ENCODE results near the gene MYD88. TPM values are rescaled to one million over a fixed set of nuclear protein-coding genes. Genes with fewer than 3 reads are reported as not detected.
A peak's percentile ranks its signal among the peaks of the same experiment; 100 is the strongest.

The MYD88 gene
- total RNA-seq (10 to 100 TPM; 18.7 to 22.3 TPM), polyA plus RNA-seq (ENCODE audit: insufficient read depth, low read depth, low replicate concordance) (30.1 TPM)
- long read RNA-seq, donor 1, transcript MYD88-201 (5 exons, 2,850 nt), result major isoform, 15 of 40 reads
- long read RNA-seq, donor 1, partial matches to known transcripts, result 22 of 40 reads
- long read RNA-seq, donor 1, other reads (novel, unspliced or antisense), result 0 of 40 reads
- long read RNA-seq, donor 2, transcript MYD88-201 (5 exons, 2,850 nt), result major isoform, 7 of 8 reads
- long read RNA-seq, donor 2, partial matches to known transcripts, result 0 of 8 reads
- long read RNA-seq, donor 2, other reads (novel, unspliced or antisense), result 0 of 8 reads

DNA sequence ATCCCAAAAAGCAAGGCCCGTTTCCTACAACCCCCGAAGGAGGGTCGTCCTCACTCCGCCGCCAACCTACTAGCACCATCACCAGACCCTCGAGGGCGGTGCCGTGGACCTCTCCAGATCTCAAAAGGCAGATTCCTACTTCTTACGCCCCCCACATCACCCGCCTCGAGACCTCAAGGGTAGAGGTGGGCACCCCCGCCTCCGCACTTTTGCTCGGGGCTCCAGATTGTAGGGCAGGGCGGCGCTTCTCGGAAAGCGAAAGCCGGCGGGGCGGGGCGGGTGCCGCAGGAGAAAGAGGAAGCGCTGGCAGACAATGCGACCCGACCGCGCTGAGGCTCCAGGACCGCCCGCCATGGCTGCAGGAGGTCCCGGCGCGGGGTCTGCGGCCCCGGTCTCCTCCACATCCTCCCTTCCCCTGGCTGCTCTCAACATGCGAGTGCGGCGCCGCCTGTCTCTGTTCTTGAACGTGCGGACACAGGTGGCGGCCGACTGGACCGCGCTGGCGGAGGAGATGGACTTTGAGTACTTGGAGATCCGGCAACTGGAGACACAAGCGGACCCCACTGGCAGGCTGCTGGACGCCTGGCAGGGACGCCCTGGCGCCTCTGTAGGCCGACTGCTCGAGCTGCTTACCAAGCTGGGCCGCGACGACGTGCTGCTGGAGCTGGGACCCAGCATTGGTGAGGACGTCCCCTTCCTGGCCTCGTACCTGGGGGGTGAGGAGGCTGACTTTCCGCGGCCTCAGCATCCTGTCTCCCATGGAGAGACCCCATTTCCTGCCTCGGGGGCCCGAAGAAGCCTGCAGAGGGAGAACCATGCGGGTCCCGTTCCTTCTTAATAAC is at the start of gene MYD88:
Gene MYD88, plus strand, starts transcription at position 313 of the 842 bp plus-strand sequence. Its CDS starts 40 bp downstream, at position 353.
- Histone ChIP-seq H3K36me3 (ENCODE audit: low read depth, missing control alignments) (no peaks in the 10 kb centered on the region), H3K9me3 (no peaks in the 10 kb centered on the region), H3K4me1 (peaks cover 24% of the 10 kb centered on the region), H3K4me3 (peak within 1 kb of the TSS; percentile 79 to 89), H3K27ac (peak within 1 kb of the TSS; percentile 73 to 88), H3K27me3 (no peaks in the 10 kb centered on the region)
- peak; percentile 84 for DNase-seq
- 0% methylated on average over 24 to 63 of the region's 65 CpGs for WGBS, 2 donors
- intact Hi-C loops (cut with DNase I; ENCODE audit: low total_unique reads), result no loop called here
- TF ChIP-seq, protein P1, sequence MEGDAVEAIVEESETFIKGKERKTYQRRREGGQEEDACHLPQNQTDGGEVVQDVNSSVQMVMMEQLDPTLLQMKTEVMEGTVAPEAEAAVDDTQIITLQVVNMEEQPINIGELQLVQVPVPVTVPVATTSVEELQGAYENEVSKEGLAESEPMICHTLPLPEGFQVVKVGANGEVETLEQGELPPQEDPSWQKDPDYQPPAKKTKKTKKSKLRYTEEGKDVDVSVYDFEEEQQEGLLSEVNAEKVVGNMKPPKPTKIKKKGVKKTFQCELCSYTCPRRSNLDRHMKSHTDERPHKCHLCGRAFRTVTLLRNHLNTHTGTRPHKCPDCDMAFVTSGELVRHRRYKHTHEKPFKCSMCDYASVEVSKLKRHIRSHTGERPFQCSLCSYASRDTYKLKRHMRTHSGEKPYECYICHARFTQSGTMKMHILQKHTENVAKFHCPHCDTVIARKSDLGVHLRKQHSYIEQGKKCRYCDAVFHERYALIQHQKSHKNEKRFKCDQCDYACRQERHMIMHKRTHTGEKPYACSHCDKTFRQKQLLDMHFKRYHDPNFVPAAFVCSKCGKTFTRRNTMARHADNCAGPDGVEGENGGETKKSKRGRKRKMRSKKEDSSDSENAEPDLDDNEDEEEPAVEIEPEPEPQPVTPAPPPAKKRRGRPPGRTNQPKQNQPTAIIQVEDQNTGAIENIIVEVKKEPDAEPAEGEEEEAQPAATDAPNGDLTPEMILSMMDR (IDR thresholded peaks at IDR 0.05), result no peak
- no peak for TF ChIP-seq POLR2A (IDR thresholded peaks at IDR 0.05)

DNA sequence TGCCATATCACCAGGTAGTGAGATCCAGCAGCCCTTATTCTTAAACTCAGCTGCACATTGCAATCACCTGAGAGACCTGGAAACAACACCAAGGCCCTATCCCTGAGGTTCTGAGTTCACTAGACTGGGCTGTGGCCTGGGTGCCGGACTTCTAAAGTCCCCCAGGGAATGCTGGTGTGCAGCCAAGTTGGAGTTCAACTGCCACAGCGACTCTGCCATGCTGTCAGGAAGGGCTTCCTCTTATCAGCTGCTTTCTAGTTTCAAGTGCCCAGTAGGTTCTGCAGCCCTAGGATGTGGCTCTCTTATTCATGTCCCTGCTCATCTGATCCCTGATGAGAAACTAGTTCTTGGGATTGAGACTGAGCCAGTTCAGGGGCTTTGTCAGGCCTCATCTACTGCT is 49.3 kb upstream of the MYD88 start:
- Histone ChIP-seq H3K27me3 (no peaks in the 10 kb centered on the region), H3K27ac (no peak overlapping the region), H3K9me3 (no peaks in the 10 kb centered on the region), H3K4me1 (no peaks in the 10 kb centered on the region), H3K36me3 (ENCODE audit: low read depth, missing control alignments) (no peaks in the 10 kb centered on the region), H3K4me3 (no peak overlapping the region)
- 51 to 60% methylated on average over 1 to 2 of the region's 2 CpGs for WGBS, 2 donors
- no peak for TF ChIP-seq POLR2A (IDR thresholded peaks at IDR 0.05)
- TF ChIP-seq, protein P1 (IDR thresholded peaks at IDR 0.05), result no peak
- intact Hi-C loops (cut with DNase I; ENCODE audit: low total_unique reads), result no loop called here
- DNase-seq, result no peak

DNA sequence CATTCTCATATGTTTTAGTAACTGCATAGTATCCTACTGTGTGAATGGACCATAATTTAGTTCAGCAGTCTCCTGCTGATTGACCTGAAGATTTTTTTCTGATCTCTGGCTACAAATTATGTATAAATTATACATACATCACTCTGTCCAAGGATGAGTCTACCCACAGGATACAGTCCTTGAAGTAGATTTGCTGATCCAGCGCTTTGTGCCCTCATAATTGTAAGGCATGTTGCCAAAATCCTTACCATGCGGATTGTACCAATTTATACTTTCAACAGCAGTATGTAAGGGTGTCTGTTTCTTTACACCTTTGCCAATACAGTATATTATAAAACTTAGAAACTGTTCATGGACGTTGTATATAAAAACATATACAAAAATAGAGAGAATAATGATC is 48.0 kb upstream of the MYD88 start:
- intact Hi-C loops (cut with DNase I; ENCODE audit: low total_unique reads), result no loop called here
- Histone ChIP-seq H3K27ac (no peak overlapping the region), H3K36me3 (ENCODE audit: low read depth, missing control alignments) (no peaks in the 10 kb centered on the region), H3K4me3 (no peak overlapping the region), H3K4me1 (no peaks in the 10 kb centered on the region), H3K9me3 (no peaks in the 10 kb centered on the region), H3K27me3 (no peaks in the 10 kb centered on the region)
- no peak for TF ChIP-seq POLR2A (IDR thresholded peaks at IDR 0.05)
- TF ChIP-seq, protein P1 (IDR thresholded peaks at IDR 0.05), result no peak
- DNase-seq, result no peak
- WGBS, 2 donors, result 87 to 89% methylated on average over 3 of the region's 3 CpGs

DNA sequence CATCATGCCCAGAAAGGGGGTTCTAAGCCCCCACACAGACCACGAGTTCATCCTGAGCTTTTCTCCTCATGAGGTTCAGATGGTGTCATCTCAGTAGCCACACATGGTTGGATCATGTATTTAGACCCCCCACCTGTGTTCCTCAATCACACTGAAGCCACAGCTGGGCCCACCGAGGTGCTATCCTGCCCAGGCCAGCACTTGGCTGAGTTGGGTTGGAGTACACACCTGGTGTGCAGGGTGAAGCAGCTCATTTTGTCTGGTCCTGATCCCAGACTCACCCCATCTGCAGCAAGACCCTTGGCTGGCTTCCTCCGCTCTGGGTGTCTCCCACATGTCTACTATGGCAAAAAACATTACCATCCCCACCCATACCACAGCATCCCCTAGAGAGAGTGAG is 43.5 kb upstream of the MYD88 start:
- intact Hi-C loops (cut with DNase I; ENCODE audit: low total_unique reads), result no loop called here
- WGBS, 2 donors, result 82 to 95% methylated on average over 3 of the region's 3 CpGs
- DNase-seq, result no peak
- Histone ChIP-seq H3K36me3 (ENCODE audit: low read depth, missing control alignments) (no peaks in the 10 kb centered on the region), H3K9me3 (no peaks in the 10 kb centered on the region), H3K27me3 (no peaks in the 10 kb centered on the region), H3K4me3 (no peak overlapping the region), H3K27ac (no peak overlapping the region), H3K4me1 (no peaks in the 10 kb centered on the region)
- no peak for TF ChIP-seq POLR2A (IDR thresholded peaks at IDR 0.05)
- TF ChIP-seq, protein P1 (IDR thresholded peaks at IDR 0.05), result no peak
